ENCODE results near the gene ARSD. TPM values are rescaled to one million over a fixed set of nuclear protein-coding genes. Genes with fewer than 3 reads are reported as not detected.
"Not testable (repeated sequence)": the region's sequence is repeated elsewhere in the genome, so short reads cannot be mapped to it uniquely, and the experiment has no call there.

Gene ARSD
- total RNA-seq, 4 donors from 2014 or later, result 11.6 to 87.4 (median 60.0) TPM

DNA sequence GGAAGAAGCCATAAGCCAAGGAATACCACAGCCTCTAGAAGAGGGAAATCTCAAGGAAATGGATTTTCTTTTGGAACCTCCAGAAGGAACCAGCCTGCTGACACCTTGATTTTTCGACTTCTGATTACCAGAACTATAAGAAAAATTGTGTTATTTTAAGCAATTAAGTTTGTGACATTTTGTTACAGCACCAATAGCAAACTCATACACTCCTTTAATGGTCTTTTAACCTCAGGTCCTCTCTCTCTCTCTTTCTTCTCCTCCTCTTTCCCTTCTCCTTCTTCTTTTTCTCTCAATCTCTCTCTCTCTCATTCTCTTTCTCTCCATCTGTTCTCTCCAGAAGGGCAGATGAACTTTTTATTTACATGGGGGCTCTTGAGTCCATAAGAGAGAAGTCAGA, 26.3 kb downstream of the ARSD start:
- peaks cover 0 to 4% (median 0%) of the 10 kb centered on the region in 3 donors for H3K36me3 ChIP-seq
- no peaks in the 10 kb centered on the region for H3K4me1 ChIP-seq
- H3K27me3 ChIP-seq, result no peaks in the 10 kb centered on the region
- TF ChIP-seq, protein P1, sequence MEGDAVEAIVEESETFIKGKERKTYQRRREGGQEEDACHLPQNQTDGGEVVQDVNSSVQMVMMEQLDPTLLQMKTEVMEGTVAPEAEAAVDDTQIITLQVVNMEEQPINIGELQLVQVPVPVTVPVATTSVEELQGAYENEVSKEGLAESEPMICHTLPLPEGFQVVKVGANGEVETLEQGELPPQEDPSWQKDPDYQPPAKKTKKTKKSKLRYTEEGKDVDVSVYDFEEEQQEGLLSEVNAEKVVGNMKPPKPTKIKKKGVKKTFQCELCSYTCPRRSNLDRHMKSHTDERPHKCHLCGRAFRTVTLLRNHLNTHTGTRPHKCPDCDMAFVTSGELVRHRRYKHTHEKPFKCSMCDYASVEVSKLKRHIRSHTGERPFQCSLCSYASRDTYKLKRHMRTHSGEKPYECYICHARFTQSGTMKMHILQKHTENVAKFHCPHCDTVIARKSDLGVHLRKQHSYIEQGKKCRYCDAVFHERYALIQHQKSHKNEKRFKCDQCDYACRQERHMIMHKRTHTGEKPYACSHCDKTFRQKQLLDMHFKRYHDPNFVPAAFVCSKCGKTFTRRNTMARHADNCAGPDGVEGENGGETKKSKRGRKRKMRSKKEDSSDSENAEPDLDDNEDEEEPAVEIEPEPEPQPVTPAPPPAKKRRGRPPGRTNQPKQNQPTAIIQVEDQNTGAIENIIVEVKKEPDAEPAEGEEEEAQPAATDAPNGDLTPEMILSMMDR (IDR thresholded peaks at IDR 0.05), result no peak
- TF ChIP-seq POLR2A (IDR thresholded peaks at IDR 0.05), result no peak
- no peak overlapping the region for H3K4me3 ChIP-seq
- H3K9me3 ChIP-seq, result peaks cover 0 to 10% (median 0%) of the 10 kb centered on the region in 4 donors
- no peak for DNase-seq
- H3K27ac ChIP-seq, result no peak overlapping the region

DNA sequence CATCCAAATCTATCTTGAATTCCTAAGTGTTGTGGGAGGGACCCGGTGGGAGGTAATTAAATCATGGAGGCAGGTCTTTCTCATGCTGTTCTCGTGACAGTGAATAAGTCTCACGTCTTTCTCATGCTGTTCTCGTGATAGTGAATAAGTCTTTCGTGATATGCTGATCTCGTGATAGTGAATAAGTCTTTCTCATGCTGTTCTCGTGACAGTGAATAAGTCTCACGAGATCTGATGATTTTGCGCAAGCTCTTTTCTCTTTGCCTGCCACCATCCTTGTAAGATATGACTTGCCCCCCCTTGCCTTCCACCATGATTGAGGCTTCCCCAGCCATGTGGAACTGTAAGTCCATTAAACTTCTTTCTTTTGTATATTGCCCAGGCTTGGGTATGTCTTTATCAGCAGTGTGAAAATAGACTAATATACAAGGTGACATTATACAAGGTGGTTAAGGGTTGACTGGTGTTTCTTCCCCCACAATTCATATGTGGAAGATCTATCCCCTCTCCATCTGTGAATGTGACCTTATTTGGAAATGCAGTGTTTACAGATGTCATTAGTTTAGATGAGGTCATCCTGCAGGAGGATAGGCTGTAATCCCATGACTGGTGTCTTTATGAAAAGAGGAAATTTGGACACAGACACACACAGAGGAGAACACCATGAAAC, 27.6 kb downstream of the ARSD start:
- H3K4me1 ChIP-seq, result no peaks in the 10 kb centered on the region
- H3K9me3 ChIP-seq, result peaks cover 0 to 10% (median 0%) of the 10 kb centered on the region in 4 donors
- H3K27me3 ChIP-seq, result no peaks in the 10 kb centered on the region
- TF ChIP-seq POLR2A (IDR thresholded peaks at IDR 0.05), result no peak
- TF ChIP-seq, protein P1 (IDR thresholded peaks at IDR 0.05), result no peak
- no peak overlapping the region for H3K27ac ChIP-seq
- no peak overlapping the region for H3K4me3 ChIP-seq
- no peaks in the 10 kb centered on the region for H3K36me3 ChIP-seq
- DNase-seq, result no peak

DNA sequence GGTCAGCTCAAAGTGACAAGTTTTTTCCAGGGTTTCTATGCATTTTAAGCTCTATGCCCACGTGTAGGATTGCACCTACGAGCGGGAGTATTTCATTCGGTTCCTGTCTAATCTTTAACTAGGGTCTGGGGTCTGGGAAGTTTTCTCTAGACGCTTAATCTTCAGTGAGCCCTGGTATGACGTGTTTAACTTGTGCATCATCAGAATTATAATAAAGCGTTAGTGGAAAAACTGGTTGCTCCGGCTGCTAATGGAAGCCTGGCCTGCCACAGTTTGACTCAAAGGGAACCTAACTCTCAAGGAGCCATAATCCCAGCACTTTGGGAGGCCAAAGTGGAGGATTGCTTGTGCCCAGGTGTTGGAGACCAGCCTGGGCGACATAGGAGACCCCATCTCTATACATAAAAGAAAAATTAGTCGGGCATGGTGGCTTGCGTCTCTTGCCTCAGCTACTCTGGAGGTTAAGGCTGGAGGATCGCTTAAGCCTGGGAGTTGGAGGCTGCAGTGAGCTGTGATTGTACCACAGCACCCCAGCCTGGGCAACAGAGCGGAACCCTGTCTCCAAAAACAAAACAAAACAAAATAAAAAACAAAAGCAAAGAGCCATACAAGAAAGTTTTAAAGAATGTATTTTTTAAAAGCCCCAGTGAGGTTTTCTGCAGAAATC, 30.2 kb downstream of the ARSD start:
- Histone ChIP-seq H3K4me3 (peak overlapping the region in 2 of 4 donors; percentile 7 to 37), H3K4me1 (no peaks in the 10 kb centered on the region), H3K36me3 (no peaks in the 10 kb centered on the region), H3K9me3 (peaks cover 0 to 4% (median 0%) of the 10 kb centered on the region in 4 donors), H3K27me3 (no peaks in the 10 kb centered on the region), H3K27ac (peak overlapping the region in 2 of 4 donors; percentile 71 to 86)
- no peak for TF ChIP-seq POLR2A (IDR thresholded peaks at IDR 0.05)
- TF ChIP-seq, protein P1 (IDR thresholded peaks at IDR 0.05), result no peak
- peak in 1 of 3 donors; percentile 50 for DNase-seq

DNA sequence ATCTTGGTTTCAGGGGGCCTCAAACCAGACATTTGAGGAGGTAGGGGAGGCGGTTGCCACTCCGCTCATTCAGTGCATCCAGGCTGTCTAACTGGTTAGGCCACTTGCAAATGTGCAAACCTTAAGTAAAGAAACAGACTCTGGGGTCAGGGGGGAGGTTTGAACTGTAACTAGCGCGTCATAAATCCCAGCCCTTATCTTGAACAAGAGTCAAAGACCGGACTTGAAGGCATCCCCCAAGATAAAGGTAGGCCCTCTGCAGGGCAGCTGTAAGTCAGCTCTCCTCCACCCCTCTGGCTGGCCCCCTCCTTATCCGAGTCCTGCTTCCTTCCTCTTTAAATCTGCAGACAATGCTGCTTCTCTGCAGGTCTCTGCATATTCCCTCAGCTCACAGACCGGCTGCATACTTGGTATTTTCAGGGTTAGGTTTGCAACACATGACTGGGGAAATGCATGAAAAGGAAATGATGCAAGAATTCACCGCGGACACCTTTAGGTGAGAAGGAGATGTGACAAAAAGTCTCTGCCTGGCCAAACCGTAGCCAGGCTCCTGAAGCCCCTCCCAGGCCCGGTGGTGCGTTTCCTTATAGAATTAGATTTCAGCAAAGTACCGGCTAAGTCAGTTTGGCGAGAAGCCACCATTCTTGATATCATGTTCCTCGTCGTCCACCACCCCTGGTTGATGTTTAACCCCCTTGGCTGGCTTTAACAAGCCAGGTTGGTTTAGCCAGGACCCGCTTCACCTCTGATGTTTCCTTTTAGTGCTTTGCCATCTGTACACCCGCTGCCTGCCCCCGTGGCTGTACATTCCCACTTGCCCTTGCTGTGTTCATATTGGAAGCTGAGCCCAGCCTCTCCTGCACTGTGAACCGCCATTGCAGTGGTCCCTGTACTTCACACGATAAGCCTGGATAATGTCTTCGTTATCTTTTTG, 31.2 kb downstream of the ARSD start:
- TF ChIP-seq POLR2A (IDR thresholded peaks at IDR 0.05), result peak; percentile 16 to 40
- DNase-seq, result peak in 2 of 3 donors; percentile 61 to 77
- H3K4me3 ChIP-seq, result peak overlapping the region in 2 of 4 donors; percentile 7 to 37
- not testable (repeated sequence) for H3K9me3 ChIP-seq, H3K36me3 ChIP-seq, H3K27me3 ChIP-seq, H3K4me1 ChIP-seq
- peak overlapping the region in 2 of 4 donors; percentile 71 to 86 for H3K27ac ChIP-seq

DNA sequence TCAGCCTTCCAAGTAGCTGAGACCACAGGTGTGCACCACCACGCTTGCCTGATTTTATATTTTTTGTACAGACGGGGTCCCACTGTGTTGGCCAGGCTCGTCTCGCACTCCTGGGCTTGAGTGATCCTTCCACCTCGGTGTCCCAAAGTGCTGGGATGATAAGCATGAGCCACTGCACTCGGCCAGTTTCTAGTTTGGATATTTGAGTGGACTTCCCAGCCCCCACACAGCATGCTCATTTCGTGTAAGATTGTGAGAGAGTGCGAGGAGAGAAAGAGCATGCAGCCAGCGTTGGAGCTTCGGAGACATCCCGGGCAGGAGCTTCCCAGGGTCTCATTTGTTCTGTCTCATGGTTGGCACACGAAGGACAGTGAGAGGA, 31.8 kb downstream of the ARSD start:
- H3K9me3 ChIP-seq, result no peaks in the 10 kb centered on the region
- no peak for TF ChIP-seq POLR2A (IDR thresholded peaks at IDR 0.05)
- TF ChIP-seq, protein P1 (IDR thresholded peaks at IDR 0.05), result no peak
- DNase-seq, result no peak
- no peaks in the 10 kb centered on the region for H3K27me3 ChIP-seq
- H3K27ac ChIP-seq, result peak overlapping the region in 2 of 4 donors; percentile 48 to 86
- no peak overlapping the region for H3K4me3 ChIP-seq
- H3K36me3 ChIP-seq, result no peaks in the 10 kb centered on the region
- H3K4me1 ChIP-seq, result no peaks in the 10 kb centered on the region
